HepG2 (cell line): ENCODE measurements around the gene MEGF11. TPM values are rescaled to one million over a fixed set of nuclear protein-coding genes. Genes with fewer than 3 reads are reported as not detected.

Experiments
- polyA plus RNA-seq, 8 experiments: library from polyadenylated mRNA; depleted of rRNA in 3 of 8; stranded (reverse) in 7 of 8; unstranded in 1 of 8; fragments of >200 nt; fragmentation: Illumina TruSeq in 4 of 8; extraction: Trizol in 4 of 8; gene quantifications; 2 replicates each; pipeline versions ENCODE4 v1.2.1 to v1.2.3, GENCODE V29; 2011 to 2016; ENCODE audit warnings: low read depth in 4 of 8, missing spikeins in 1 of 8, mixed read lengths in 1 of 8; ENCODE audit not compliant: insufficient read depth in 1 of 8
- total RNA-seq, 5 experiments: library from RNA; depleted of rRNA; stranded (reverse); fragments of >200 nt; fragmentation: Illumina TruSeq; extraction: Trizol; gene quantifications; 2 replicates each; pipeline ENCODE4 v1.2.3, GENCODE V29; 2016; ENCODE audit warnings: low read depth in 1 of 5
- TF ChIP-seq, protein P1 (sequence below): sonication (generic); formaldehyde crosslinking; IDR thresholded peaks from one replicate; pipeline ENCODE4 v1.5.1; 2020; ENCODE audit warnings: mild to moderate bottlenecking, missing genetic modification reagents; ENCODE audit errors: not compliant biosample characterization

Gene MEGF11
- total and polyA plus RNA-seq, 2 of the 13 experiments (the other 11 are each of a cell fraction or from before 2014, with no cell fraction given), result not detected

DNA sequence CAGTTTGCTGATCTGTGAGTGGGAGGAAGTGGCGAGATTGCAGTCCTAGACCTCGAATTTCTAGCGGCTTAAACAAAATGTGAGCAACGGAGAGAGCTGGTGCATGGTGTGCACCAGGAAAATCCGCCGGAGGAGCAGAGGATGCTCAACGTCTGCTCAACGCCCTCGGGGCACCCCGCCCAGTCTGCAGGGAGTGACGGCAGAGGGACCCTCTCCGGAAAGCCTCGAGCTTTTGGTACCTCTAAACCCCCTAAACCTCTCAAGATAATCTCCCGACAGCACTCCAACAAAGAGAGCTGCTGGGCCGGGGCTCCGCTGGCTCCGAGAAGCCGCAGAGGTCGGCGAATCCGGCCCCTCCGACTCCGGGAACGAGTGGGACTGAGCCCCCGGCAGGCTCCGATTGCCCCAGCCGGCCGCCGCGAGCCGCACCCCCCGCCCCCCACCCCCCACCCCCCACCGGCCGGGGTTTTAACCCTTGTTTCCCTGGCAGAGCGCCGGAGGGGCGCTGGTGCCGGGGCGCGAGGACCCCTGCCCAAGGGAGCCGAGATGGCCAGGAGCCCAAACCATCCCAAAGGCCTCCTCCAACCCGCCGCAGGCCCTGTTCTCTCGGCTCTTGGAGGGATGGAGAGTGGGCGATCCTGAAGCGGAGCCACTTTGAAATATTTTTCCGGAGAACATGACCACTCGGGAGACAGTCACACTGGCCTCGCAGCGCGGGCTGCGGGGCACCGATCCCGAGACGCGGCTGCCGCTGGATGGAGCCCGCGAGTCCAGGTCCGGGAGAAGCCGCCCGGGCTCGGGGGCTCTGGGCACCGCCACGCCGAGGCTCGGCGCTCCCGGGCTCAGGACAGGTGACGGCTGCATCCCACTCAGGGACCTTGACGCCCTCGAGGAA lies 1.5 kb downstream of the MEGF11 start (continued):
- TF ChIP-seq, protein P1, sequence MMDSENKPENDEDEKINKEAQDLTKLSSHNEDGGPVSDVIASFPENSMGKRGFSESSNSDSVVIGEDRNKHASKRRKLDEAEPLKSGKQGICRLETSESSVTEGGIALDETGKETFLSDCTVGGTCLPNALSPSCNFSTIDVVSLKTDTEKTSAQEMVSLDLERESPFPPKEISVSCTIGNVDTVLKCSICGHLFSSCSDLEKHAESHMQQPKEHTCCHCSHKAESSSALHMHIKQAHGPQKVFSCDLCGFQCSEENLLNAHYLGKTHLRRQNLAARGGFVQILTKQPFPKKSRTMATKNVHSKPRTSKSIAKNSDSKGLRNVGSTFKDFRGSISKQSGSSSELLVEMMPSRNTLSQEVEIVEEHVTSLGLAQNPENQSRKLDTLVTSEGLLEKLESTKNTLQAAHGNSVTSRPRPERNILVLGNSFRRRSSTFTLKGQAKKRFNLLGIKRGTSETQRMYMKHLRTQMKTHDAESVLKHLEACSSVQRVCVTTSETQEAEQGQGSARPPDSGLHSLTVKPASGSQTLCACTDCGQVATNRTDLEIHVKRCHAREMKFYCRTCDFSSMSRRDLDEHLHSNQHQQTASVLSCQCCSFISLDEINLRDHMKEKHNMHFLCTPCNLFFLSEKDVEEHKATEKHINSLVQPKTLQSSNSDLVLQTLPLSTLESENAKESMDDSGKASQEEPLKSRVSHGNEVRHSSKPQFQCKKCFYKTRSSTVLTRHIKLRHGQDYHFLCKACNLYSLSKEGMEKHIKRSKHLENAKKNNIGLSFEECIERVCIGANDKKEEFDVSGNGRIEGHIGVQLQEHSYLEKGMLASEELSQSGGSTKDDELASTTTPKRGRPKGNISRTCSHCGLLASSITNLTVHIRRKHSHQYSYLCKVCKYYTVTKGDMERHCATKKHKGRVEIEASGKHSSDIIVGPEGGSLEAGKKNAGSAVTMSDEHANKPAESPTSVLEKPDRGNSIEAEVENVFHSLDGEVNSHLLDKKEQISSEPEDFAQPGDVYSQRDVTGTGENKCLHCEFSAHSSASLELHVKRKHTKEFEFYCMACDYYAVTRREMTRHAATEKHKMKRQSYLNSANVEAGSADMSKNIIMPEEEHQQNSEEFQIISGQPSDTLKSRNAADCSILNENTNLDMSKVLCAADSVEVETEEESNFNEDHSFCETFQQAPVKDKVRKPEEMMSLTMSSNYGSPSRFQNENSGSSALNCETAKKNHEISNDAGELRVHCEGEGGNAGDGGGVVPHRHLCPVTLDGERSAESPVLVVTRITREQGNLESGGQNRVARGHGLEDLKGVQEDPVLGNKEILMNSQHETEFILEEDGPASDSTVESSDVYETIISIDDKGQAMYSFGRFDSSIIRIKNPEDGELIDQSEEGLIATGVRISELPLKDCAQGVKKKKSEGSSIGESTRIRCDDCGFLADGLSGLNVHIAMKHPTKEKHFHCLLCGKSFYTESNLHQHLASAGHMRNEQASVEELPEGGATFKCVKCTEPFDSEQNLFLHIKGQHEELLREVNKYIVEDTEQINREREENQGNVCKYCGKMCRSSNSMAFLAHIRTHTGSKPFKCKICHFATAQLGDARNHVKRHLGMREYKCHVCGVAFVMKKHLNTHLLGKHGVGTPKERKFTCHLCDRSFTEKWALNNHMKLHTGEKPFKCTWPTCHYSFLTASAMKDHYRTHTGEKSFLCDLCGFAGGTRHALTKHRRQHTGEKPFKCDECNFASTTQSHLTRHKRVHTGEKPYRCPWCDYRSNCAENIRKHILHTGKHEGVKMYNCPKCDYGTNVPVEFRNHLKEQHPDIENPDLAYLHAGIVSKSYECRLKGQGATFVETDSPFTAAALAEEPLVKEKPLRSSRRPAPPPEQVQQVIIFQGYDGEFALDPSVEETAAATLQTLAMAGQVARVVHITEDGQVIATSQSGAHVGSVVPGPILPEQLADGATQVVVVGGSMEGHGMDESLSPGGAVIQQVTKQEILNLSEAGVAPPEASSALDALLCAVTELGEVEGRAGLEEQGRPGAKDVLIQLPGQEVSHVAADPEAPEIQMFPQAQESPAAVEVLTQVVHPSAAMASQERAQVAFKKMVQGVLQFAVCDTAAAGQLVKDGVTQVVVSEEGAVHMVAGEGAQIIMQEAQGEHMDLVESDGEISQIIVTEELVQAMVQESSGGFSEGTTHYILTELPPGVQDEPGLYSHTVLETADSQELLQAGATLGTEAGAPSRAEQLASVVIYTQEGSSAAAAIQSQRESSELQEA, result no peak
